PFSK-1 (cell line): ENCODE measurements around the gene RABGAP1.

Experiments
- POLR2AphosphoS5 ChIP-seq: IDR thresholded peaks from 2 replicates; pipeline ENCODE4 v1.6.1; 2012; ENCODE audit warnings: low read depth, mild to moderate bottlenecking, control low read depth, low read length, moderate library complexity
- REST ChIP-seq, 2 experiments: IDR thresholded peaks; 2 replicates each; pipeline versions ENCODE4 v1.6.1 to v1.8.0; 2011 to 2012; ENCODE audit warnings: low read depth in 2 of 2, low read length in 2 of 2, control low read depth in 1 of 2, inconsistent platforms in 1 of 2, mild to moderate bottlenecking in 1 of 2, moderate library complexity in 1 of 2; ENCODE audit not compliant: insufficient read depth in 1 of 2
- SIN3A ChIP-seq: IDR thresholded peaks from 2 replicates; pipeline ENCODE4 v1.6.1; 2012; ENCODE audit warnings: mild to moderate bottlenecking, low read length, moderate library complexity, borderline replicate concordance; ENCODE audit not compliant: insufficient read depth
- TAF1 ChIP-seq: IDR thresholded peaks from 2 replicates; pipeline ENCODE4 v1.6.1; 2012; ENCODE audit warnings: low read length, control low read depth, borderline replicate concordance; ENCODE audit not compliant: insufficient read depth

GRCh38 chr9:123028136-123028535 is 87.3 kb downstream of the RABGAP1 start:
- no peak for TF ChIP-seq POLR2AphosphoS5
- no peak for TF ChIP-seq SIN3A
- TF ChIP-seq TAF1 = no peak
- TF ChIP-seq REST (IDR thresholded peaks at IDR 0.05; ENCODE audit: insufficient read depth in 1 of 2, low read depth in 2 of 2, low read length in 2 of 2) = no peak
